ENCODE results near the gene PAH.

The PAH gene

DNA sequence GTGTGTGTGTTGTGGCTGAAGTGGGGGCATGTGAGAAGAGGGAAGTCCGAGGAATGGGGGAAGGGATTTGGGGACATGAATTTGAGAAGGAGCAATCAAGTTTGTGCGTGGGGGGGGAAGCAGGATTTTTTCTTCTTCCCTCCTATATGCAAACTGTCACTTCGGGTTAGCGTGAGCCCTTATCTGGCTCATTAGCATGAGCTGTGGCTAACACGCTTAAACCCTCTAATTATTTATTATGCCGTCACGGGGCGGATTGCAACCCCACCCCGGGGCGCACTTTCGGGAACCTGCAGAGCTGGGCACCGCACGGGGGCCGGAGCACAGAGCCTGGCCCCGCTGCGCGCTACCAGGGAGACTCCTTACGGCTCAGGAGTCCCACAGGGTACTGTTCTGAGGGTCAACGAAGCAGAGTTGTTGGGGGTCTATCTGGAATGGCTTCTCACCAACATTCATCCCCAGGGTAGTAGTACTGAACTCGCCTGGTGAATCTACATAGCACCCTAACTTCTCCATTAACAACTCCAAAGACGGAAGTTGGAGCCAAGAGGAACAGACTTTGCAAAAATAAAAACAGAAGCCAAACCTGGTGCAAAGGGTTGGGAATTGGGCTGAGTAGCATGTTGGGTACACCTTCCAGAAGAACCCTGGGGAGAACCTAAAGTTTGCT is 34.0 kb upstream of the PAH start:
- in situ Hi-C loops (cut with HindIII; ENCODE audit: low sequenced_read_pairs), result no loop called here

- in situ Hi-C loops (cut with HindIII; ENCODE audit: low sequenced_read_pairs), result no loop called here
These were observed 33.3 kb upstream of the PAH start for GRCh38 chr12:102950107-102950949.

DNA sequence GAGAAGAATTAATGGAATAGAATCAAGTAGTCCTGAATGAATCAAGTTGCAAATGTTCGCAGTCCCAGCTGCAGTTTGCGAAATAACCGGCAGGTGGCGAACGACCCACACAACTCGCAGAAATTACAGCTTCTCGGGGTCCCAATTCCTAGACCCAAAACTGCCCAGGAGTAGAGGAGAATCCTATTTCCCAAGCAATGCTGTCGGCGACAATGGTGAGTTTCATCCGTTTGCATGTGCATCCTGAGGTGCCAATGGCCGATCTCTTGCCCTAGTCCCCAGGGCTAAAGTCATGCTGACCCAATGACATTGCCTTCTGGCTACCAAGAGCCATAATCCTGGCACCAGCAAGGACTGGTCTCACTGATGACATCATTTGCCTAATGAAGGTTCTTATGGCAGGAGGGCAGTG is 31.9 kb upstream of the PAH start:
- in situ Hi-C loops (cut with HindIII; ENCODE audit: low sequenced_read_pairs), result loop anchor here (5.0 kb wide), 4 partner anchors 52 to 608 kb away; no protein-coding TSS in a partner anchor

DNA sequence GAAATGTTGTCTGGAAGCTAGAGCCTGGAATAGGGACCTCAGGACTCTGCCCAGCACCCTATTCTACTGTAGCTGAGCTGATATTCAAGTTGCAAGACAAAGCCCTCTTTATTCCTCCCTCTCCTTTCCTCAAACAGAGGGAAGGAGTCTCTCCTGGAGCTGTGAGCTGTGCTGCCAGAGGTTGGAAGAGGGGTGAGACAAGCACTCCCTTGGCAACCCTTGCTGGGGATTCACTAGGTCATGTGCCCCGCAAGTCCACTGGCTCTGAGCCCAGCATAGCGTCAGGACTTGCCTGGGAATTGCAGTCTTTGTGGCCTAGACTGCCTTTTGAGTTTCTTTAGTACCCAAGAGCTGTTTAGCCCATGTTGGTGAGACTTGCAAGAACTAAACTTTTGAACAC is 29.0 kb upstream of the PAH start:
- in situ Hi-C loops (cut with HindIII; ENCODE audit: low sequenced_read_pairs), result loop anchor here (5.0 kb wide), 4 partner anchors 49 to 611 kb away; no protein-coding TSS in a partner anchor

- in situ Hi-C loops (cut with HindIII; ENCODE audit: low sequenced_read_pairs), result no loop called here
These were observed 22.7 kb upstream of the PAH start for GRCh38 chr12:102939670-102940222.

DNA sequence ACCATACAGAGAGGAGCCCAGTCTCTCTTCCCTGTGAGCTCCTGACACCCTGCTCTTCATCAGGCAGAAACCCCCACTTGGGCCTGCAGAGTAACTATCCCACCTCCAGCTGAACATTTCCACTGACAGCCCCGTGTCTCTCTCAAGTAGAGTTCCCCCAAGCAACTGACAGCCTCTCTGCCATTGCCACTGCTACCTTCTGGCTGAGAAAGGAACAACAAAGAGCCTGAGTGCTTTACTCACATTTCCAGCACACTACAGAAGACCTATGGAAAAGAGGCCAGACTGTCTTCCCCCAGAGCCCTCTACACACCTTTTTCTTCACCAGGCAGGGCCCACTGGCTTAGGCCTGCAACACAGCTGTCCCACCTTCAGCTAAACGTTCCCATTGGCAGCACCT is 22.0 kb upstream of the PAH start:
- in situ Hi-C loops (cut with HindIII; ENCODE audit: low sequenced_read_pairs), result no loop called here

GRCh38 chr12:102933168-102933567 is 16.1 kb upstream of the PAH start:
- in situ Hi-C loops (cut with HindIII; ENCODE audit: low sequenced_read_pairs), result no loop called here

- in situ Hi-C loops (cut with HindIII; ENCODE audit: low sequenced_read_pairs), result no loop called here
These were observed 10.2 kb upstream of the PAH start for GRCh38 chr12:102927220-102927619.

DNA sequence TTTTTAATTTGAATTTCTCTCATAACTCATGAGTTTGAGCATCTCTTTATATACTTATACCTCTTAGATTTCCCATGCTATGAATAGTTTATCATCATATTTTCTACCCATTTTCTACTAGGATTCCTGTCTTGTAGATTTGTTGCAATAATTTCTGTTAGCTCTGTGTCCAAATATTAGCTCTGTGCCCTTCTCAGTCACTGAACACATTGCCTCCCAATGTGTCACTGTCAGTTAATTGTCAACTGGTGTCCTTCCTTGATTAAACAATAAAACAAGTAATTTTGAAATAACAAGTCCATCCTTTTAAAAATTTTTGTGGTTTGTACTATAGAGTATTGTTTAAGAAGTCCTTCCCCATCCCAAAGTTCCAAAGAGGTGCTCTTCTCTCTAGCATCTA is 4.2 kb upstream of the PAH start:
- in situ Hi-C loops (cut with HindIII; ENCODE audit: low sequenced_read_pairs), result no loop called here

DNA sequence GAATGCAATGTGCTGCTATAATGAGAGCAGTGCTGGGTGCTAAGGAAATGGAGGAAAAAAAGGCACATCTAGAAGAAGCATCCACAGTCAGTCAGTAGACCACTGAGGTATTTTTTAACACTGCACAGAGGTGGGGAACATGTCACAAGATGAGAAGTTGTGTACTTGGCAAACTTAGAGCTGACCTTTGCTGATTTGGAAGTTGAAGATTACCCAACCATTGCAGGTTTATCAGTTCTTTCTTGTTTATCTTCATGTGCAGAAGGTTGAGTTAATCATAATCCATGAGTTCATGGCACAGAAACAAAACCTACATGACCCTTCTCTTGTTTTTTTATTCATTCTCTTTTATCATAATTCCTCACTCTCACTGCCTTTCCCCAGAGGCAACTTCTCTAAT is 3.2 kb upstream of the PAH start:
- in situ Hi-C loops (cut with HindIII; ENCODE audit: low sequenced_read_pairs), result no loop called here

GRCh38 chr12:102918840-102919239 is 1.8 kb upstream of the PAH start:
- in situ Hi-C loops (cut with HindIII; ENCODE audit: low sequenced_read_pairs), result no loop called here

DNA sequence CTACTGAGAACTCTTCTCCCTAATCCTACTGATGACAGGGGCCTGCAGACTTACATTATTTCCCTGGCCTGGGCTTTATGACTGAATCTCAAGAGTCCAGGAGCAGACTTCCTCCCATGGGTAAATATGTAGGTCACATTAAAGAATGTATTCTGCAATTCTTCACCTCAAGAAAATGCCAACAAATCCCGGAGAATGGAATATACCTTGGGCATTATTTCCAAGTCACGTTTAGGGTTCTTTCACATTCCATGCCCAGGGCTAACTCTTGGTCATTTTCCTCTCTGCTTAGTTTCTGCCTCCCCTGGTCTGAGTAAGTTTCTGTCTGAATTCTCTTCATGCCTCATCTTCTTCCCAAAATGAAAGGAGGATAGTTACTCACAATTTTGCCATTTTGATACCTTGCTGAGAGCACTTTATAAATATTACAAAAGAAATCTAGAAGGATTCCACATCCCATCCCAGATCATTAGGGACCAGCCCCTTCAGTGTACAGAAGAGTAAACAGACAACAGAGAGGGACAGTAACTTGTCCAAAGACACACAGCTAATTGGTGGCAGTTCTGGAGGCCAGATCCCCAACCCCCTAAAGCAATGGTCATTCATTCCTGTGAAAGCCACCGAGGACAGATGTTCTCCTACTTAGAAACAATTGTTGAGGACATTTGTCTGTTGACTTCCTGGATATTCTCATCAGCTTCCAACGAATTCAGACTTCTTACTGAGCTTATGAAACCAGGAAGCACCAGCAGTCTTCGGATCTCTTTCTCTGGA is 605 bp downstream of the PAH start:
- in situ Hi-C loops (cut with HindIII; ENCODE audit: low sequenced_read_pairs), result no loop called here

- in situ Hi-C loops (cut with HindIII; ENCODE audit: low sequenced_read_pairs), result no loop called here
These were observed 3.4 kb downstream of the PAH start for GRCh38 chr12:102913453-102914226.

DNA sequence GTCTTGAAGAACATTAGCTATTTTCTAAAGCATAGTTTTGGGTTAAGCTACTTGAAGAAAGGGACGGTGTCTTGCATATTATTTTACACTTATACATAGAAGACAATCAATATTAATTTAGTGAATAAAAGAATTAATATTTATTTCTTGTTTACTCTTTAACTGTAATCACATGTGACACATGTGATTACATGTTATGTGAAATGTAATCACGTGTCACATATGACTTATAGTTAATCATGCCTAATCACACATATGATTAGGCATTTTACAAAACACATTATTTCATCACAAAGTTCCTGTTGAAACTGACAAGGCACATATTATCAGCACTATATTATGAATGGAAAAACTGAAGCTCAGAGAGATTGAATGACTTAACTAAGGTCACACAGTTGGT is 4.8 kb downstream of the PAH start:
- in situ Hi-C loops (cut with HindIII; ENCODE audit: low sequenced_read_pairs), result no loop called here

DNA sequence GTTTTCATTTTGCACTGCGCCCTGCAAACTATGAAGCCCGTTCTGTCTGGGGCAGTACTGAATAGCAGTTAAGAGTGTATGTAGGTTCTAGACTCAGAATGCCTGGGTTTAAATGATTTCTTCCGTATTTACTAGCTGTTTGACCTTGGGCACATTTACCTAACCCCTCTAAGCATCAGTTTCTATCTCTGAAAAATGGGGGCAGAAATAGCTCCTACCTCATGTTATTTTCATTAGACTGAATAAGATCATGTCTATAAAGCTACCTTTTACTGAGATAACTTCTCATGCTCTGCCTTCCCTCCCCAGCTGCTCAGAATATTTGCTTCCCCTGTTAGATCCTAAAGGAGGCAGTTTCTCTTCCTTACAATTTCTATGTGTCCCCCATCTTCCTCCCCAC is 5.7 kb downstream of the PAH start:
- in situ Hi-C loops (cut with HindIII; ENCODE audit: low sequenced_read_pairs), result no loop called here

DNA sequence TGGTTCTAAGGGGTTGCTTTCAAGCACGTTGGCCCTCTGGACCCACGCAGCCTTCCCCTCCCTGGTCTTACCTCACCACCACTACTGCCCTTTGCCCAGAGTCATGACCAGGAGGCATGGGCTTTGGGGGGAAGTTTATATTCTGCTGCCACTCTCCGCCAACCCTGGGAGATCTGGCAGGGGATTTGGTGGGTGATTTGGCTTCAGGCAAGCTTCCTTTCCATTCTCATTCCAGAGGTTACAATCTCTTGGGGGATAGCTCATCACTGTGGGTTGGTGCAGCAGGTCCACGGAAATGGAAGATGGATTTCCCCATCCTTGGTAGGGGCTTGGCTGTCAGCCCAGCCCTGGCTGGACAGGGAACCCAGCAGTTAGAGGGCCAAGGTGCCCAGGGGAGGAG is 6.3 kb downstream of the PAH start:
- in situ Hi-C loops (cut with HindIII; ENCODE audit: low sequenced_read_pairs), result no loop called here

GRCh38 chr12:102910137-102910536 is 6.9 kb downstream of the PAH start:
- in situ Hi-C loops (cut with HindIII; ENCODE audit: low sequenced_read_pairs), result no loop called here

DNA sequence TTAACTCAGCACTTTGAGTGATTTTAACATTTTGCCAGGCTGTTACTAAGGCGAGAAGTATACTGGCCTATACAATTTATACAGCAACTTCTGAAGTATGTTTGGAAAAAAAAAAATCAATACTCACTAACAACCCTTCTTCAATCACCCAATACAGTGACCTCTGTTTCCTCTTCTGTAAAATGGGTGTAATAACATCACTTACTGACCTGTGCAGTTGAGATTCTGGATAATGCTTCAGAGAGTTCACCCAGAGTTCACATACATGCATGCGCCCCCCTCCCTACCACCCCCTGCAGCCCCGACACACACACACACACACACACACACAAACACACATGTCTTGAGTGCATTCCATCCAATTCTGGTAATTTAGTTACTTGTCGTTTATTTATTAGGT is 9.1 kb downstream of the PAH start:
- in situ Hi-C loops (cut with HindIII; ENCODE audit: low sequenced_read_pairs), result no loop called here

DNA sequence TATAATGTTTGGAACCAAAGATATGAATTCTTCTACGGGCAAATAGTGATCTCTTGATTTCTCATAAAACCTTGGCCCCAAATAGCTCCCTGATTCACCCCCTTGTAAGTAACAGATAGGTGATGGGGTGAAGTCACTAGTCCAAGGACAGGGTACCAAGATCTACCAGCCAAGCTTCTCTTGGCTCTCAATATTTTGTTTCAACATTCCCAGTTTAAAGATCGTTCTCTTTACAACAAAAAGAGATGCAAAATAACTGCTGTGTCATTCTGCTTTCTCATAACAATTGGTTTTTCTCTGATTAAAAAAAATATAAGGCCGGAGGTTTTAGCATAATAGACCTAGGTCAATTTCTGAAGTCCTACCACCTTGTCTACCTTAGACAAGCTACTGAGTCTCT is 11.8 kb downstream of the PAH start:
- in situ Hi-C loops (cut with HindIII; ENCODE audit: low sequenced_read_pairs), result no loop called here

DNA sequence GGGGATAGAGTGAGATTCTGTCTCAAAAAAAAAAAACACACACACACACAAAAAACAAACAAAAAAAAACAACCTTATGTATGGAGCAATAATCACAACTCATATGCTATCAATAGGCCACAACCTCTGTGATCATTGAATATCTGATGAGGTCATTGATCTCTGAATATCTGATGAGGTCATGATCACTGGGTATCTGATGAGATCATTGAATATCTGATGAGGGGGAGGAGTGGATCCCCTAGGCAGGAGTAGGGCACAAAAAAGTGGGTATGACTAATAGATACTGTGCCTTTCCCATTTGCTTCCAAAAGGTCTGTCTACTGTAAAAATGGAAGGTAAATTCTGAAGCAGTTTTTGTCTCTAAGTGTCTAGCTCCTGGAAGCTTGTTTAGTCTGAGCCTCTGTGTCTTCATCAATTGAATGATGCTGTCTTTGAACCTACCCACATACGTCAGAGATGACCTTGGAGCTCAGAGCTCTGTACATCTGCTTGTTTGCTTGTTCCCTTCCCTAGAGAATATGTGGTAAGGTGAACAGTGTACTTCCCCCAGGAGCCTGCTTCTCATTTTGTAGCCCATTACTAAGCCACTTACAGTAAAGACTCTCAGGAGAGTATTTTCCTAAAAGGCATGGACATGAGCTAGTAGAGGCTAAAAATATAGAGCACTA is 13.6 kb downstream of the PAH start:
- in situ Hi-C loops (cut with HindIII; ENCODE audit: low sequenced_read_pairs), result no loop called here

All from endothelial cell of hepatic sinusoid (primary cell).